Adrenal gland (tissue), 12 donors: ENCODE results near the gene LGR5. TPM values are rescaled to one million over a fixed set of nuclear protein-coding genes. Genes with fewer than 3 reads are reported as not detected.
"Not testable (repeated sequence)": the region's sequence is repeated elsewhere in the genome, so short reads cannot be mapped to it uniquely, and the experiment has no call there.

Experiments used
- DNase-seq, 7 donors: peaks; one replicate each; pipeline ENCODE4 v3.0.0-alpha.2; 2019 to 2020
- H3K27ac ChIP-seq, 5 donors: fragments of 200-600 bp; sonication (generic) in 4 of 5; 1 replicate in 3 of 5; 2 replicates in 2 of 5; pipeline versions ENCODE4 v1.5.1 to v1.8.0; 2016 to 2020; ENCODE audit warnings: mild to moderate bottlenecking in 1 of 5
- H3K27me3 ChIP-seq: fragments of 200-600 bp; 2 replicates; pipeline ENCODE4 v1.8.0; 2021
- H3K36me3 ChIP-seq, 2 donors: fragments of 200-600 bp; replicated peaks in 1 of 2; 1 replicate in 1 of 2; 2 replicates in 1 of 2; pipeline versions ENCODE4 v1.5.1 to v1.8.0; 2018 to 2022
- H3K4me1 ChIP-seq, 2 donors: fragments of 200-600 bp; replicated peaks in 1 of 2; 1 replicate in 1 of 2; 2 replicates in 1 of 2; pipeline versions ENCODE4 v1.5.1 to v1.8.0; 2018 to 2021
- H3K4me3 ChIP-seq, 4 donors: fragments of 200-600 bp; sonication (generic) in 3 of 4; one replicate each; pipeline ENCODE4 v1.5.1; 2016 to 2018
- H3K9me3 ChIP-seq, 3 donors: fragments of 200-600 bp; sonication (generic) in 1 of 3; replicated peaks in 1 of 3; 1 replicate in 2 of 3; 2 replicates in 1 of 3; pipeline versions ENCODE4 v1.5.1 to v1.8.0; 2016 to 2021
- CTCF ChIP-seq, 6 experiments: fragments of 450-650 bp in 4 of 6; fragments of 200-600 bp in 2 of 6; sonication (generic) in 1 of 6; IDR thresholded peaks; 1 replicate in 5 of 6; 2 replicates in 1 of 6; pipeline versions ENCODE4 v1.5.1 to v1.8.0; 2016 to 2021; ENCODE audit warnings: antibody characterized with exemption in 6 of 6, mild to moderate bottlenecking in 2 of 6, moderate library complexity in 1 of 6
- POLR2A ChIP-seq, 2 donors: fragments of 450-650 bp; IDR thresholded peaks; one replicate each; pipeline ENCODE4 v1.6.1; 2017; ENCODE audit warnings: antibody characterized with exemption in 2 of 2, mild to moderate bottlenecking in 2 of 2, moderate library complexity in 1 of 2
- WGBS, 4 donors: extraction: QIAGEN DNeasy Blood & Tissue Kit in 2 of 4; methylation state at CpG; one replicate each; pipeline versions ENCODE4 v1.1.5 to v1.1.7; 2013 to 2017; 5-methylcytosine and 5-hydroxymethylcytosine counted together
- intact Hi-C, 2 donors: fragments of 100-400 bp; cut with DNase I; formaldehyde crosslinking; loops; one replicate each; pipeline versions ENCODE4 v1.14.1 to v1.15.0; 2022 to 2023
- polyA plus RNA-seq, 3 donors: library from polyadenylated mRNA; stranded (reverse); fragments of 200-250 nt in 2 of 3; fragments of 350-450 nt in 1 of 3; fragmentation: Illumina TruSeq in 1 of 3; extraction: RNeasy Lipid Tissue Mini Kit (QIAGEN cat#74804) in 1 of 3; gene quantifications; one replicate each; pipeline ENCODE4 v1.2.3, GENCODE V29; 2013 to 2014
- total RNA-seq, 9 donors: library from RNA; depleted of rRNA in 4 of 9; stranded (reverse); fragments of >200 nt in 4 of 9; fragments of 120-200 nt in 1 of 9; fragmentation: NEBNext Ultra II Directional in 1 of 9; extraction: Animal tissue kit (Norgen Biotek cat#: 25700) in 1 of 9; gene quantifications; one replicate each; pipeline versions ENCODE4 v1.1.0 to v1.2.4, GENCODE V29; 2013 to 2023
- donor health status: healthy with polysubstance abuse.
- donor health status: Bipolar disorder and iron deficiency.
- donor health status: DM: yes; HTN: yes; CAD: no.
- donor health status: DM: no; HTN: no; CAD: no.
- donor health status: DM: no; HTN: no; CAD: no.
- donor health status: DM: yes; HTN: yes; CAD: no.

LGR5 gene
- total and polyA plus RNA-seq, 12 donors, result 0.39 to 6.1 (median 2.1) TPM

GRCh38 chr12:71562676-71563595 is 123.3 kb downstream of the LGR5 start:
- 76 to 81% (median 77%) methylated on average over 11 of the region's 11 CpGs for WGBS, 4 donors
- peak in 1 of 7 donors; percentile 72 for DNase-seq

DNA sequence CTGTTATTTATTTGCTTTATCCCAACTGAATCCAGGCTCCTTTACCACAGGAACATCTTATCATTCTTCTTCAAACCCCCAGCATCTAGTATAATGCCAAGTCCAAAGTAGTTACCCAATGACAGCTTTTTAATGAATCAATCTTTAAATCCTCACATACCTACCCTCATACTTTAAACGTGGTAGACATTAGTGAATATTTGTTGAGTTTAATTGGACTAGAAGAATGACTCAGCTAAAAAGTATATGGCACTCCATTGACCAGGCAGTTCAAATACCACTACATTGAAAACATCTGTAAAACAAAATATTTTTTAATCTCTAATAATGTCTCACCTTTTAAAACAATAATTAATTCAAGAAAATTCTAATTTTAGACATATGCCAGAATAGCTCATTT is 125.9 kb downstream of the LGR5 start:
- Histone ChIP-seq H3K27me3 (no peaks in the 10 kb centered on the region), H3K9me3 (no peaks in the 10 kb centered on the region), H3K4me3 (no peak overlapping the region), H3K36me3 (no peaks in the 10 kb centered on the region), H3K4me1 (no peaks in the 10 kb centered on the region), H3K27ac (no peak overlapping the region)
- no peak for TF ChIP-seq POLR2A (IDR thresholded peaks at IDR 0.05)
- TF ChIP-seq CTCF (IDR thresholded peaks at IDR 0.05), result no peak
- no peak for DNase-seq
- intact Hi-C loops, result no loop called here
- WGBS, 4 donors, result 62 to 87% (median 71%) methylated on average over 1 of the region's 1 CpG

More at GRCh38 chr12:71562676-71563595, 123.3 kb downstream of the LGR5 start:
- TF ChIP-seq CTCF (IDR thresholded peaks at IDR 0.05) (no peak), POLR2A (IDR thresholded peaks at IDR 0.05) (no peak)
- no peaks in the 10 kb centered on the region for H3K27me3 ChIP-seq
- no peak overlapping the region for H3K27ac ChIP-seq
- no peaks in the 10 kb centered on the region for H3K9me3 ChIP-seq
- H3K36me3 ChIP-seq, result no peaks in the 10 kb centered on the region
- intact Hi-C loops, result no loop called here
- H3K4me1 ChIP-seq, result no peaks in the 10 kb centered on the region
- no peak overlapping the region for H3K4me3 ChIP-seq

DNA sequence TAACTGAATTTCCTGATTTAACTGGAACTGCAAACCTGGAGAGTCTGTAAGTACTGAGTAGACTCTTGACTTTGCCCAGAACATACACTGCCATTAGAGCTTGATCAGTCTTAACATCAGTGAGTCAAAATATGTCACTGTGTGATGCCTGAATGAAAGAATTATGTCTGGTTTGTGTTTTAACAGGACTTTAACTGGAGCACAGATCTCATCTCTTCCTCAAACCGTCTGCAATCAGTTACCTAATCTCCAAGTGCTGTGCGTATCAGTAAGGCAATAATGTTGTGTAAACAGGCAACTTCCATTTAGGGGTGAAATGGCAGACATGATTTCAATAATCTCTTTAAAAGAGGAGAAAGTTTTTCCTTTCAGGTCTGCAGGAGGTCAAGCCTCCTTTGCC is 127.1 kb downstream of the LGR5 start:
- TF ChIP-seq CTCF (IDR thresholded peaks at IDR 0.05), result no peak
- TF ChIP-seq POLR2A (IDR thresholded peaks at IDR 0.05), result no peak
- 54 to 74% (median 62%) methylated on average over 2 of the region's 2 CpGs for WGBS, 4 donors
- no peak overlapping the region for H3K4me3 ChIP-seq
- DNase-seq, result no peak
- H3K27ac ChIP-seq, result no peak overlapping the region
- H3K27me3 ChIP-seq, result no peaks in the 10 kb centered on the region
- H3K4me1 ChIP-seq, result no peaks in the 10 kb centered on the region
- no peaks in the 10 kb centered on the region for H3K9me3 ChIP-seq
- H3K36me3 ChIP-seq, result no peaks in the 10 kb centered on the region
- intact Hi-C loops, result no loop called here

DNA sequence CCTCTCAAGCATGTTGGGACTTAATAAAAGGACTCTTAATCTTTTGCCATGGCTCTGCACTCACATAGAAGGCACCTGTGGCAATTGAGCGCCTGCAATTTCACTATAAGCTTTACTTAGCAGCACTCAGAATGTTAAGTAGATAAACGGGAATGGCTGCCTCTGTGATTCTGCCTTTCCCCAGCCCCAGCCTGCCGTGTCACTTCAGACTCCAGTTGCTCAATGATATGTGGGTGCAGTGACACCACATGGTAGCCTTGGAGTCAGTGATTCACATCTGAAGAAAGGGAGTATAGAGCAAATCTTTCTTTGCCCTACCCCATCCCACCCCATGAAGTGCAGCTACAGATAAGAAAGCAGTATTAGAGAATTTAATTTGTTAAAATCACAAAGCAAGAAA is 127.9 kb downstream of the LGR5 start:
- no peak overlapping the region for H3K27ac ChIP-seq
- no peaks in the 10 kb centered on the region for H3K9me3 ChIP-seq
- TF ChIP-seq POLR2A (IDR thresholded peaks at IDR 0.05) (no peak), CTCF (IDR thresholded peaks at IDR 0.05) (no peak)
- H3K4me1 ChIP-seq, result no peaks in the 10 kb centered on the region
- no peak overlapping the region for H3K4me3 ChIP-seq
- H3K27me3 ChIP-seq, result no peaks in the 10 kb centered on the region
- H3K36me3 ChIP-seq, result no peaks in the 10 kb centered on the region
- intact Hi-C loops, result no loop called here
- DNase-seq, result peak; percentile 18 to 59 (median 36)
- WGBS, 4 donors, result 44 to 59% (median 55%) methylated on average over 3 of the region's 3 CpGs

GRCh38 chr12:71569885-71570284 is 130.3 kb downstream of the LGR5 start:
- intact Hi-C loops, result not testable (repeated sequence)

More at GRCh38 chr12:71569885-71570284, 130.3 kb downstream of the LGR5 start:
- not testable (repeated sequence) for H3K27ac ChIP-seq, H3K4me1 ChIP-seq, H3K4me3 ChIP-seq, H3K36me3 ChIP-seq, H3K9me3 ChIP-seq, H3K27me3 ChIP-seq, DNase-seq
- 74 to 95% (median 93%) methylated on average over 6 of the region's 6 CpGs for WGBS, 4 donors
